Ovary (tissue), 9 donors: ENCODE measurements around the gene ANO10. TPM values are rescaled to one million over a fixed set of nuclear protein-coding genes. Genes with fewer than 3 reads are reported as not detected.
"Not testable (repeated sequence)": the region's sequence is repeated elsewhere in the genome, so short reads cannot be mapped to it uniquely, and the experiment has no call there.

Experiments used
- DNase-seq, 5 donors: peaks; one replicate each; pipeline ENCODE4 v3.0.0-alpha.2; 2019 to 2020
- H3K27ac ChIP-seq, 2 donors: fragments of 200-600 bp; one replicate each; pipeline versions ENCODE4 v1.5.1 to v1.8.0; 2019 to 2022
- H3K27me3 ChIP-seq: fragments of 200-600 bp; one replicate; pipeline ENCODE4 v1.8.0; 2022
- H3K36me3 ChIP-seq: fragments of 200-600 bp; sonication (generic); one replicate; pipeline ENCODE4 v1.5.1; 2019
- H3K4me1 ChIP-seq: one replicate; pipeline ENCODE4 v1.8.1; 2013; ENCODE audit warnings: mild to moderate bottlenecking, moderate library complexity; ENCODE audit not compliant: insufficient read depth
- H3K4me3 ChIP-seq: fragments of 200-600 bp; sonication (generic); one replicate; pipeline ENCODE4 v1.5.1; 2017
- H3K9me3 ChIP-seq, 2 donors: fragments of 200-600 bp in 1 of 2; sonication (generic) in 1 of 2; one replicate each; pipeline versions ENCODE4 v1.5.1 to v1.8.1; 2013 to 2019; ENCODE audit warnings: mild to moderate bottlenecking in 1 of 2, moderate library complexity in 1 of 2
- EP300 ChIP-seq: sonication (generic); formaldehyde crosslinking; IDR thresholded peaks from one replicate; pipeline ENCODE4 v1.6.1; 2017; ENCODE audit warnings: antibody characterized with exemption
- POLR2A ChIP-seq: fragments of 450-650 bp; IDR thresholded peaks from one replicate; pipeline ENCODE4 v1.6.1; 2017; ENCODE audit warnings: antibody characterized with exemption, mild to moderate bottlenecking, moderate library complexity
- WGBS, 3 donors: extraction: QIAGEN DNeasy Blood & Tissue Kit in 1 of 3; methylation state at CpG; one replicate each; pipeline versions ENCODE4 v1.1.5 to v1.1.7; 2013 to 2017; 5-methylcytosine and 5-hydroxymethylcytosine counted together
- intact Hi-C, 4 donors: fragments of 100-400 bp; cut with DNase I; formaldehyde crosslinking; loops; one replicate each; pipeline versions ENCODE4 v1.11.0 to v1.15.1; 2022 to 2023
- polyA plus RNA-seq, 2 donors: library from polyadenylated mRNA; stranded (reverse); fragments of 200-250 nt in 1 of 2; fragments of 350-450 nt in 1 of 2; fragmentation: Illumina TruSeq in 1 of 2; extraction: RNeasy Lipid Tissue Mini Kit (QIAGEN cat#74804) in 1 of 2; gene quantifications; one replicate each; pipeline ENCODE4 v1.2.3, GENCODE V29; 2013 to 2014
- total RNA-seq, 7 donors: library from RNA; depleted of rRNA in 2 of 7; stranded (reverse); fragments of >200 nt in 2 of 7; fragmentation: NEBNext Ultra II Directional in 3 of 7; extraction: Animal tissue kit (Norgen Biotek cat#: 25700) in 3 of 7; gene quantifications; one replicate each; pipeline versions ENCODE4 v1.1.0 to v1.2.4, GENCODE V29; 2016 to 2023
- TF ChIP-seq, protein P1 (sequence below), 3 donors: fragments of 450-650 bp in 2 of 3; fragments of 200-600 bp in 1 of 3; IDR thresholded peaks; one replicate each; pipeline versions ENCODE4 v1.5.1 to v1.8.0; 2016 to 2022; ENCODE audit warnings: antibody characterized with exemption in 3 of 3, mild to moderate bottlenecking in 1 of 3
- donor health status: DM: no; HTN: no; CAD: no; lungs with moderate emphysema.
- donor health status: DM: no; HTN: no; CAD: no.
- donor health status: Bipolar disorder and iron deficiency.
- donor health status: DM: yes; HTN: yes; CAD: no.
- donor health status: DM: no; HTN: no; CAD: no.
- donor health status: DM: yes; HTN: yes; CAD: no.

Gene ANO10
- total and polyA plus RNA-seq, 9 donors, result 12.2 to 58.7 (median 21.7) TPM

GRCh38 chr3:43580181-43580580 lies 41.6 kb downstream of the ANO10 start:
- no peak overlapping the region for H3K27ac ChIP-seq
- no peaks in the 10 kb centered on the region for H3K36me3 ChIP-seq
- 92 to 96% (median 93%) methylated on average over 6 of the region's 6 CpGs for WGBS, 3 donors
- TF ChIP-seq, protein P1, sequence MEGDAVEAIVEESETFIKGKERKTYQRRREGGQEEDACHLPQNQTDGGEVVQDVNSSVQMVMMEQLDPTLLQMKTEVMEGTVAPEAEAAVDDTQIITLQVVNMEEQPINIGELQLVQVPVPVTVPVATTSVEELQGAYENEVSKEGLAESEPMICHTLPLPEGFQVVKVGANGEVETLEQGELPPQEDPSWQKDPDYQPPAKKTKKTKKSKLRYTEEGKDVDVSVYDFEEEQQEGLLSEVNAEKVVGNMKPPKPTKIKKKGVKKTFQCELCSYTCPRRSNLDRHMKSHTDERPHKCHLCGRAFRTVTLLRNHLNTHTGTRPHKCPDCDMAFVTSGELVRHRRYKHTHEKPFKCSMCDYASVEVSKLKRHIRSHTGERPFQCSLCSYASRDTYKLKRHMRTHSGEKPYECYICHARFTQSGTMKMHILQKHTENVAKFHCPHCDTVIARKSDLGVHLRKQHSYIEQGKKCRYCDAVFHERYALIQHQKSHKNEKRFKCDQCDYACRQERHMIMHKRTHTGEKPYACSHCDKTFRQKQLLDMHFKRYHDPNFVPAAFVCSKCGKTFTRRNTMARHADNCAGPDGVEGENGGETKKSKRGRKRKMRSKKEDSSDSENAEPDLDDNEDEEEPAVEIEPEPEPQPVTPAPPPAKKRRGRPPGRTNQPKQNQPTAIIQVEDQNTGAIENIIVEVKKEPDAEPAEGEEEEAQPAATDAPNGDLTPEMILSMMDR (IDR thresholded peaks at IDR 0.05), result no peak
- no peaks in the 10 kb centered on the region for H3K9me3 ChIP-seq
- intact Hi-C loops, result no loop called here
- H3K4me1 ChIP-seq, result peaks cover 1% of the 10 kb centered on the region
- DNase-seq, result no peak
- no peak overlapping the region for H3K4me3 ChIP-seq
- H3K27me3 ChIP-seq, result no peaks in the 10 kb centered on the region

- Histone ChIP-seq H3K4me1 (no peaks in the 10 kb centered on the region), H3K4me3 (no peak overlapping the region), H3K27me3 (no peaks in the 10 kb centered on the region), H3K9me3 (no peaks in the 10 kb centered on the region), H3K36me3 (no peaks in the 10 kb centered on the region), H3K27ac (no peak overlapping the region)
- WGBS, 3 donors, result 90 to 93% (median 91%) methylated on average over 2 of the region's 2 CpGs
- no peak for DNase-seq
- TF ChIP-seq, protein P1 (IDR thresholded peaks at IDR 0.05), result no peak
- intact Hi-C loops, result no loop called here
Measured at GRCh38 chr3:43573576-43573975, 48.2 kb downstream of the ANO10 start.

DNA sequence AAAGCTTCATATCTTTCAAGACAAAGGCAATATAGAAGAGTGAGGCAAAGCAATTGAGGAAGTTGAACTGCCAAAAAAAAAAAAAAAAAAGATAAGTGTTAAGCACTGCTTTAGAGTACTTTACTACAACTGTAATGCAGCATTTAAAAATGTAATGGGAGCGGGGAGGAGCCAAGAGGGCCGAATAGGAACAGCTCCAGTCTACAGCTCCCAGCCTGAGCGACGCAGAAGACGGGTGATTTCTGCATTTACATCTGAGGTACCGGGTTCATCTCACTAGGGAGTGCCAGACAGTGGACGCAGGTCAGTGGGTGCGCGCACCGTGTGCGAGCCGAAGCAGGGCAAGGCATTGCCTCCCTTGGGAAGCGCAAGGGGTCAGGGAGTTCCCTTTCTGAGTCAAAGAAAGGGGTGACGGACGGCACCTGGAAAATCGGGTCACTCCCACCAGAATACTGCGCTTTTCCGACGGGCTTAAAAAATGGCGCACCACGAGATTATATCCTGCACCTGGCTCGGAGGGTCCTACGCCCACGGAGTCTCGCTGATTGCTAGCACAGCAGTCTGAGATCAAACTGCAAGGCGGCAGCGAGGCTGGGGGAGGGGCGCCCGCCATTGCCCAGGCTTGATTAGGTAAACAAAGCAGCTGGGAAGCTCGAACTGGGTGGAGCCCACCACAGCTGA lies 56.0 kb downstream of the ANO10 start:
- H3K36me3 ChIP-seq, H3K9me3 ChIP-seq, H3K27me3 ChIP-seq, intact Hi-C loops, H3K4me3 ChIP-seq, H3K27ac ChIP-seq, DNase-seq, H3K4me1 ChIP-seq: not testable (repeated sequence)
- whole genome bisulfite sequencing, 3 donors, result 83 to 89% (median 88%) methylated on average over 20 to 24 of the region's 30 CpGs

DNA sequence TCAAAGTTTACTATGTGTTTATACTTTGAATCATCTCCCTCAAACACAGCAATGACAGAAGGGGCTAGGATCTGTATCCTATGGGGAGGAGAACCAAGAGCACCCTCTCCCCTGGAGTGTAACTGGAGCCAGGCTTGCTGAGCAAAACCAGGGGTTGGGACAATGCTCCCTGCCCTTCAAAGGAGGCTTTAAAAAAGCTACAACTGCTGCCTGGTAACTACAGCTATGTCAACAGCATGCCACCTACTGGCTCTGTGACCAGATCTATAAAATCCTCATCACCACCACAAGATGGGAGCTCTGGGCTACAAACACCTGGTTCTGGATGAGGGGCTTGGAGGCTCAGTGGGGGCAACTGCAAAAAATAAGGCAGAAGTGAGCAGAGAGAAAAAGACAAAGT lies 61.9 kb downstream of the ANO10 start:
- no peaks in the 10 kb centered on the region for H3K9me3 ChIP-seq
- no peak overlapping the region for H3K4me3 ChIP-seq
- DNase-seq, result no peak

DNA sequence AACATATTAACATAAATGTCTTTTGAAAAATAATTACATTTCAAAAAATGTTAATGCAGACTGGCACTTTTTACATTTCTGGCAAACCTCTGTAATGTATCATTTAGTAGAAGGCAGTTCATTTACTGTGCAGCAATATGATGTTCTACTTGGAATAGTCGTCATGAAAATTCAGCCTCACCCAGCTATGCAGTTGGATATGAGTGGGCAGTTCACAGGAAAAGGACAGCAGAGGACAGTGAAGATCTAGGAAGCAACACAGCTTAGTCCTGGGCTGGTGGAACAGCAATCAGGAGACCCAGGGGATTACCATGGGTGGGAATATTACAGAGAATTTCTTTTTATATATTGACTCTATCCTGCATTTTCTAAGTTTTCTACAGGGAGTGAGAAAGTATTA lies 63.6 kb downstream of the ANO10 start:
- TF ChIP-seq POLR2A, result no peak
- TF ChIP-seq EP300, result no peak
- TF ChIP-seq, protein P1 (IDR thresholded peaks at IDR 0.05), result no peak
- H3K36me3 ChIP-seq, result no peaks in the 10 kb centered on the region
- H3K4me1 ChIP-seq, result no peaks in the 10 kb centered on the region
- no peaks in the 10 kb centered on the region for H3K27me3 ChIP-seq
- H3K9me3 ChIP-seq, result no peaks in the 10 kb centered on the region
- no peak overlapping the region for H3K4me3 ChIP-seq
- no peak overlapping the region for H3K27ac ChIP-seq
- intact Hi-C loops, result no loop called here
- 74 to 78% (median 76%) methylated on average over 1 of the region's 1 CpG for WGBS, 3 donors
- no peak for DNase-seq

More for the DNA sequence above, 61.9 kb downstream of the ANO10 start:
- Histone ChIP-seq H3K27me3 (no peaks in the 10 kb centered on the region), H3K27ac (no peak overlapping the region), H3K36me3 (no peaks in the 10 kb centered on the region), H3K4me1 (no peaks in the 10 kb centered on the region)
- TF ChIP-seq POLR2A (no peak), EP300 (no peak)
- TF ChIP-seq, protein P1 (IDR thresholded peaks at IDR 0.05), result no peak
- intact Hi-C loops, result no loop called here
